Activated CD8-positive, alpha-beta memory T cell treated with anti-CD3 and anti-CD28 coated beads for 1 hour (primary cell): ENCODE results near the gene NEK10.

Experiments
- DNase-seq, 2 donors: peaks; one replicate each; pipeline ENCODE4 v3.0.0-alpha.2; 2020; ENCODE audit warnings: low read depth in 1 of 2; ENCODE audit errors: extremely low read depth in 1 of 2

Gene NEK10

GRCh38 chr3:27253831-27254230 lies 115.4 kb downstream of the NEK10 start:
- no peak for DNase-seq

GRCh38 chr3:27253391-27253790 lies 115.8 kb downstream of the NEK10 start:
- DNase-seq: no peak

DNA sequence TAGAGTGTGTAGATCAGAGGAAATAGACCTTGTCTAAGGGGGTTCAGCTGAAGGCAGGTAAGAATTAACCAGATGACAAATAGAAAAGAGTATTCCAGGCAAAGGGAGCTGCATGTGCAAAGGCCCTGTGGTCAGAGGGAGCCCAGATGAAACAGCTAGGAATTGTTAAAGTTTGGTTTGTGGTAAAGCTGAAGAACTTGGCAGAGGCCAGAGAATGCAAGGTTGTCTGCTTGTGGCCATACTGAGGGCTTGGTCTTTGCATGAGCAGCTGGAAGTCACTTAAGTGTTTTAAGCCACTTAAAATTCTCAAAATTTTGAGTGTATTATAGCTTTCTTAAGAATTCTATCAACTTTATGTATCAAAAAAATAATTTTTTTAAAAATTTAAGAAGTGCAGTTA lies 116.5 kb downstream of the NEK10 start:
- no peak for DNase-seq

DNA sequence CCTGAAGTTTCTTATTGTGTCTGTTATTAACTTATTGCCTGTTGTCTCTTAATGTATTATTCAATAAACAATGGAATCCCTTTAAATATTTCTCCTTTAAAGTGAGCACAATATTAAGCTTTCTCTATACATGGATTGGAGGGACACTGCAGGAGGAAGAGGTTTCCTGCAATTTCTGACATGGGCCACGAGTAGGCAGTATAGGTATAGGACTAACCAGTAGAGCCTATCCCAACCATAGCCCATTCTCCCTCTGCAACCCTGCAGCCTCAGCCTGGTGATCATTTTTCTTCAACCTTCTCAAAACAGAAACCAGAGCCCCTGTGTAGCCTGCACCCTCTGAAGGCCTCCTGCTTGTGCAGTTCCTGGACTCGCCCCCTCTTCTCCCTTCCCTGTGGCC lies 124.8 kb downstream of the NEK10 start:
- no peak for DNase-seq

- DNase-seq: no peak
Observed at GRCh38 chr3:27239951-27240350, 129.2 kb downstream of the NEK10 start.

- DNase-seq: no peak
Observed at GRCh38 chr3:27228805-27229204, 140.4 kb downstream of the NEK10 start.

DNA sequence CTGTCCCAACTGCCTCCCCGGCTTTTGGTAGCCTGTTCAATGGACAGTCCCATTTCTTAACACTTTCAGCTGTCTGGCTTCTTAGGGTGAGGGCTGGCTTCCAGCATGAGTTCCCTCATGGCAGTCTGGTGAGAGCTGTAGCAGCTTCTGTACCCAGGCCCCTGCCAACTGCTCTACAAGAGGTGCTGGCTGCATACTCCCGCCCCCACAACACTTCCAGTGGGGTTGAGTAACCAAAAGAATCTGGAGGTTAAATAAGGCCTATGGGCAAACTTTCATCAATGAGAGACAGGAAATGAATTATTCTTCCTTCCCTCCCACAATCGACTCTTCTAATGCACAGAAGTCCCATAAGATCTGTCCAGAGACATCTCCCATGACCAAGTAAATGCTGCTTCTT lies 145.0 kb downstream of the NEK10 start:
- no peak for DNase-seq

- no peak for DNase-seq
Observed at GRCh38 chr3:27221264-27221932, 147.8 kb downstream of the NEK10 start.

DNA sequence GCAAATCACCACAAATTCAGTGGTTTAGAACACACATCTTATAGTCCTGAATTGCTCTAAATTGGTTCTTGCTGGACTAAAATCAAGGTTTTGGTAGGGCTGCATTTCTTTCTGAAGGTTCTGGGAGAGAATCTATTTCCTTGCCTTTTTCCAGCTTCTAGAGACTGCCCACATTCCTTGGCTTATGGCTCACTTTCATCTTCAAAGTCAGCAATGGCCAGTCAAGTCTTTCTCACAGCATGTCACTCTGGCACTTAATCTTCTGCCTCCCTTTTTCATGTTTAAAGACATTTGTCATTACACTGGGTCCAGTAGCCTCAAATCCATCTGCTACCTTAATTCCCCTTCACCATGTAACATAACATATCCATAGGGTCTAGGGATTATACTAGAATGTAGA lies 149.0 kb downstream of the NEK10 start:
- no peak for DNase-seq

DNA sequence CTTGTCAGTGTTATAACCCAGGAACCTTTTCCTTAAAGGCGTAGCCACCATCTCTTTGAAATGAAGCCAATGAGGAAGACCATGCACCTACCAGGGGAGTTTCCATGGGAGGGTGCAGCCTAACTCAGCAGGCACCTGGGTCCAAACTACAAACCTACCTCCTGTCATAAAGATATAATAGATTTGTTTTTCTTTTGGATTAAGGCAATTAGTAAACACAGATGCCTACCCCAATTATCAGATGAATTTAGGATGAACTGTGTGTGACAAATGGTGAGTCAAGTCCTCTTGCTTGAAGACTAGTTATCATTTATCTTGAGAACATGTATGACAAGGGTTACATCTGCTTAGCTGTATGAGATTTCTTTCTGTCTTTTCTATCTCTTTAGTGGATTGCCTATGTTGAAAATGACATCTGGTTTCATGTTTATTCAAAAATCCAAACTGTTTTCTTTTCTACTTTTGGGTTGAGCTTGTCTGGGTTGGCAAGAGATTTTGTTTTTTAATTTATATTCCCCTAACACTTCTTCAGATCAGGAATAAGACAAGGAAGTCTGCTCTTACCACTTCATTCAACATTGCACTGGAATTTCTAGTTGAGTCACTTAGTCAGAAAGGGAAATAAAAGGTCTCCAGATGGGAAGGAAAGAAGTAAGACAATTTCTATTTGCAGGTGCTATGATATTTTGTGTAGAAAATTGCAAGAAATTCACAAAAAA lies 149.9 kb downstream of the NEK10 start:
- no peak for DNase-seq

DNA sequence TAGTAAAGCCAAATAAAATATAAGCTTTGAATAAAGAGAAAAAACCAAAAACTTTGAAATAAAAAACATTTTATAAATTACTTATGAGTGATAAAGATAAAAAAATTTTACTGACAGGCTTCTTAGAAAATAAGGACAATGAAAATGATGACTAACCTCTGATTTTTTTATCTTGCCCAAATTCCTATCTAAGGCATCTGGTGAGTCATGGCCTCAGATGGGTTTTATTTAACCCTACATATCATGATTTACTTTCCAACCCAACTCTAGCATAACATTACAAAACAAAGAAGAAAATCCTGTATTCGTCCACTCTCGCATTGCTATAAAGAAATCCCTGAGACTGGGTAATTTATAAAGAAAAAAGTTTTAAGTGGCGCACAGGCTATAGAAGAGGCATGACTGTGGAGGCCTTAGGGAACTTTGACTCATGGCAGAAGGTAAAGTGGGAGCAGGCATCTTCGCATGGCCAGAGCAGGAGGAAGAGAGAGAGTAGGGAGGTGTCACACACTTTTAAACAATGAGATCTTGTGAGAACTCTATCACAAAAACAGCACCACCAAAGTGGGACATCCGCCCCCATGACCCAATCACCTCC lies 152.1 kb downstream of the NEK10 start:
- DNase-seq: no peak

DNA sequence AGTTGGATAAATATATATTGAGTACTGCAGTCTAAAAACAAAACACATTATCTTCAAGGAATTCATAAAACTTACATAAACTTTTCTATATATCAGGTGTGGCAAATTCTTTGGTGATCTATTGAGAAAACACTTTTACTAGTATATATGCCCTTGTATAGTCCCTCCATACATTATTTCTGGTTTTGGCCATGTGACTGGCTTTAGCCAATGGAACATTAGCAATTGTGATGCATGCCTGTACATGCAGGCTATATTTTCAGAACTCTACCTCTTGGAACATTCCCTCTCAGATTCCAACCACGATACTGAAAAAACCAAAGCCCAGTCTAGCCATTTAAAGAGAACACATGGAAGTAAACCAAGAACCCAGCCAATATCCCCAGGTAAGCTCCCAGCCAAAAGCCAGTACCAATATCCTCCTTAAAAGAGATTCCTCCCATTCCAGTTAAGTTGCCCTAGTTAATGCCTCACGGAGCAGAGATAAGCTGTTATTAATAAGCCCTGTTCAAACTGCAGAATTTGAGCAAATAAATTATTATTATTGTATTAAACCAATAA lies 152.8 kb downstream of the NEK10 start:
- no peak for DNase-seq

DNA sequence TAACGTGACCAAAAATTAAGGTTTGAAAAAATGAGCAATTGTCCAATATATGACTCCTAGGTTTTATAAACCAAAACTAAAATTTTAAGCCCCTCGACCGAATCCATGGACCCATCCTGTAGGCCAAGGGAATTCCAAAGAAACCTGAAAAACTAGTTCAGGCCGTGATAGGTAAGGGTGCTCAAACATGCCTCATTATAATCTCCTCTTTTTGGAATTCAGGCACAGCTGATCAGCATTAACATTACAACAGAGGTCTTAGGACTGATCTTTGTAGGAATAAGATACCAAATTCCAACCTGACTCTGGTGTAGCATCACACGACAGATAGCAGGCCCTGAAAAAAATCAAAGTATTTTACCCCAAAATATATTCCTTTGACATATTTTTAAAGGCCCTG lies 155.7 kb downstream of the NEK10 start:
- DNase-seq: no peak

GRCh38 chr3:27209617-27210264 lies 159.4 kb downstream of the NEK10 start:
- DNase-seq: no peak

GRCh38 chr3:27208961-27209616 lies 160.1 kb downstream of the NEK10 start:
- DNase-seq: no peak

- DNase-seq: no peak
Observed at GRCh38 chr3:27202959-27203358, 166.2 kb downstream of the NEK10 start.

DNA sequence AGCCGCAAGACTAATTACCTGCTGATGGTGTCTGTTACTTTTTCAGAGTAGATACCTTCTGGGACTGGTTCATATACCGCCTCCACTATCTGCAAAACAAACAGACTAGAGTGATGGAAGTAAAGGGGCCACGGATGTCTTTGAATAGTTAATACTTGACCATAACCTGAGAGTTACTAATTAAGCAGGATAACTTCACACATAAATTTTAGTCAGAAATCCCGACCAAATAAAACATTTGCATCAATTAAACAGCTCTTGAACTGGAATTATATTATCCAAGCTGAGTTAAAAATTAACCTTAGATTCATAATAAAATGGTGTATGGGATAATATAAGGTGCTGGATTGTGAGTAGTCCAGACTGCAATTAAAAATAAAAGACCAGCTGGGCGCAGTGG lies 167.7 kb downstream of the NEK10 start:
- DNase-seq: no peak

DNA sequence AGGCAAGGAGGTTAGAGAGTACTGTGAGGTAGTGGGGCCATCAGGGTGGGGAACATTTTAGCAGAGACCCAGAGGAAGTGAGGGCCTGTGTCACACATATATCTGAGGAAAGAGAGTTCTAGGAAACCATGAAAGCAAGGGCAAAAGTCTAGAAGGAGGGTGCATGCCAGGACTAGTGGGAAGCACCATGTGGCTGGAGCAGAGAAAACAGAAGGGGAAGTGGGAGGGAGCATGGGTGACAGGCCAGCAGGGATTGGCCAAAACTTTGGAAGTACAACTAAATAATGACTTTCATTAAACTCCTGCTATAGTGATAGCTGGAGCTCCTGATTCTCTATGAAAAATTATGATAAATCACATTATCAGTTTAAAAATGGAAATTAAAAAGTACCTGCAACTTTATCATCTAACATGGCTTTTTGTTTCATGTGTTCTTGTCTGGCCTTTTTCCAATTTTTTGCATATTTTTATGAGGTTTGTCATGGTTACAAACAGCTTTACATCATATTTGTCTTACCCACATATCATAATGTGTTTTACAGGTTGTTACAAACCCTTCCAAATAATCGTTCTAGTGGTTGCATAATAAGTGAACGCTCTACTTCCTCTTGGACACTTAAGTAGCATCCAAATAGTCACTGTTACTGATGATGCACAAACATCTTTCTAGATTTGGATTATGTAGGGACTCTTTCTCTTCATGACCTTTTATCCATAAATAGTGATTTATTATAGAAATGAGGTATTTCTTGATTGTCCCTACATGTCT lies 168.3 kb downstream of the NEK10 start:
- no peak for DNase-seq

- no peak for DNase-seq
Observed at GRCh38 chr3:27194861-27195483, 174.2 kb downstream of the NEK10 start.

- DNase-seq: no peak
Observed at GRCh38 chr3:27193056-27193455, 176.1 kb downstream of the NEK10 start.
